Activated CD4-positive, alpha-beta T cell treated with anti-CD3 and anti-CD28 coated beads for 24 hours (primary cell): Measurements from ENCODE around the gene CRYGD.
"Not testable (repeated sequence)": the region's sequence is repeated elsewhere in the genome, so short reads cannot be mapped to it uniquely, and the experiment has no call there.

Experiments used
- DNase-seq, 2 donors: peaks; one replicate each; pipeline ENCODE4 v3.0.0-alpha.2; 2020; ENCODE audit warnings: low read depth in 2 of 2

The CRYGD gene

GRCh38 chr2:208129744-208130711, 5.7 kb upstream of the CRYGD start, which contains the start of gene CRYGC:
CRYGC (minus strand) TSS chr2:208129828; CDS start chr2:208129792, 36 bp downstream.
- DNase-seq: no peak

- DNase-seq: no peak
Measured at GRCh38 chr2:208128136-208128535, 3.8 kb upstream of the CRYGD start.

GRCh38 chr2:208127090-208127489, 2.8 kb upstream of the CRYGD start:
- no peak for DNase-seq

GRCh38 chr2:208125251-208125650, 927 bp upstream of the CRYGD start:
- DNase-seq: no peak

GRCh38 chr2:208122248-208122647, 2.1 kb downstream of the CRYGD start:
- no peak for DNase-seq

GRCh38 chr2:208118918-208119317, 5.4 kb downstream of the CRYGD start:
- DNase-seq: no peak

- DNase-seq: not testable (repeated sequence)
Measured at GRCh38 chr2:208117390-208117789, 6.9 kb downstream of the CRYGD start.

GRCh38 chr2:208112969-208113368, 11.4 kb downstream of the CRYGD start:
- DNase-seq: no peak

- DNase-seq: not testable (repeated sequence)
Measured at GRCh38 chr2:208112273-208112745, 12.0 kb downstream of the CRYGD start.

- DNase-seq: no peak
Measured at GRCh38 chr2:208103616-208104015, 20.7 kb downstream of the CRYGD start.

- DNase-seq: no peak
Measured at GRCh38 chr2:208101716-208102631, 22.4 kb downstream of the CRYGD start.

GRCh38 chr2:208099682-208100470, 24.4 kb downstream of the CRYGD start:
- DNase-seq: no peak

- DNase-seq: not testable (repeated sequence)
Measured at GRCh38 chr2:208098701-208099100, 25.6 kb downstream of the CRYGD start.

GRCh38 chr2:208098267-208098666, 26.1 kb downstream of the CRYGD start:
- no peak for DNase-seq

- DNase-seq: no peak
Measured at GRCh38 chr2:208097801-208098200, 26.5 kb downstream of the CRYGD start.

- no peak for DNase-seq
Measured at GRCh38 chr2:208097313-208097712, 27.0 kb downstream of the CRYGD start.

- no peak for DNase-seq
Measured at GRCh38 chr2:208096080-208096479, 28.2 kb downstream of the CRYGD start.

- DNase-seq: no peak
Measured at GRCh38 chr2:208093128-208093527, 31.2 kb downstream of the CRYGD start.

GRCh38 chr2:208092093-208092832, 32.1 kb downstream of the CRYGD start:
- no peak for DNase-seq

GRCh38 chr2:208090420-208090819, 33.9 kb downstream of the CRYGD start:
- no peak for DNase-seq

GRCh38 chr2:208086029-208086428, 38.3 kb downstream of the CRYGD start:
- DNase-seq: no peak
